DND-41 (cell line): ENCODE data around the gene TSHB.

Experiments
- ATAC-seq: fragments of 200-7000 bp; cut with Tn5 transposase; 3 replicates; pipeline ENCODE4 v1.9.1; 2021; ENCODE audit warnings: low read depth; ENCODE audit not compliant: insufficient read depth
- DNase-seq: peaks from one replicate; pipeline ENCODE4 v3.0.0-alpha.2; 2020
- H2AFZ ChIP-seq: 2 replicates; pipeline ENCODE4 v1.6.0; 2012; ENCODE audit warnings: low read depth, low read length
- H3K27ac ChIP-seq: 2 replicates; pipeline ENCODE4 v1.5.1; 2012; ENCODE audit warnings: low read length, inconsistent platforms
- H3K27me3 ChIP-seq: fragments of 200-600 bp; sonication (generic); 2 replicates; pipeline ENCODE4 v1.6.0; 2012; ENCODE audit warnings: low read length, mild to moderate bottlenecking, inconsistent platforms; ENCODE audit not compliant: insufficient read depth, poor library complexity
- H3K36me3 ChIP-seq: 2 replicates; pipeline ENCODE4 v1.5.1; 2012; ENCODE audit warnings: low read length, inconsistent platforms; ENCODE audit not compliant: insufficient read depth
- H3K4me1 ChIP-seq: 2 replicates; pipeline ENCODE4 v1.5.1; 2012; ENCODE audit warnings: mild to moderate bottlenecking, low read length; ENCODE audit not compliant: insufficient read depth
- H3K4me2 ChIP-seq: 2 replicates; pipeline ENCODE4 v1.6.0; 2012; ENCODE audit warnings: mild to moderate bottlenecking, moderate library complexity, low read length, inconsistent platforms; ENCODE audit not compliant: insufficient read depth
- H3K4me3 ChIP-seq, 2 experiments: fragments of 200-600 bp in 1 of 2; shearing (Covaris generic) in 1 of 2; 2 replicates each; pipeline ENCODE4 v1.5.1; 2012 to 2016; ENCODE audit warnings: inconsistent platforms in 2 of 2, low read length in 2 of 2, mild to moderate bottlenecking in 2 of 2, low read depth in 1 of 2, moderate library complexity in 1 of 2
- H3K79me2 ChIP-seq: 2 replicates; pipeline ENCODE4 v1.6.0; 2012; ENCODE audit warnings: low read length, inconsistent platforms; ENCODE audit not compliant: insufficient read depth
- H3K9ac ChIP-seq: 2 replicates; pipeline ENCODE4 v1.6.0; 2012; ENCODE audit warnings: low read depth, mild to moderate bottlenecking, inconsistent platforms, low read length, moderate library complexity
- H3K9me3 ChIP-seq: 2 replicates; pipeline ENCODE4 v1.5.1; 2012; ENCODE audit warnings: low read length, moderate library complexity, mild to moderate bottlenecking, inconsistent platforms; ENCODE audit not compliant: insufficient read depth, severe bottlenecking
- H4K20me1 ChIP-seq: 2 replicates; pipeline ENCODE4 v1.6.0; 2012; ENCODE audit warnings: low read length; ENCODE audit not compliant: insufficient read depth
- EZH2 ChIP-seq: IDR thresholded peaks from 3 replicates; pipeline ENCODE4 v1.6.1; 2012; ENCODE audit warnings: borderline replicate concordance, low read depth, mild to moderate bottlenecking, moderate library complexity, low read length, inconsistent platforms; ENCODE audit not compliant: severe bottlenecking
- TF ChIP-seq, protein P1 (sequence below): IDR thresholded peaks from 2 replicates; pipeline ENCODE4 v1.5.1; 2012; ENCODE audit warnings: borderline replicate concordance, low read length, moderate library complexity, mild to moderate bottlenecking; ENCODE audit not compliant: poor library complexity, severe bottlenecking; ENCODE audit errors: extremely low read depth

The TSHB gene

DNA sequence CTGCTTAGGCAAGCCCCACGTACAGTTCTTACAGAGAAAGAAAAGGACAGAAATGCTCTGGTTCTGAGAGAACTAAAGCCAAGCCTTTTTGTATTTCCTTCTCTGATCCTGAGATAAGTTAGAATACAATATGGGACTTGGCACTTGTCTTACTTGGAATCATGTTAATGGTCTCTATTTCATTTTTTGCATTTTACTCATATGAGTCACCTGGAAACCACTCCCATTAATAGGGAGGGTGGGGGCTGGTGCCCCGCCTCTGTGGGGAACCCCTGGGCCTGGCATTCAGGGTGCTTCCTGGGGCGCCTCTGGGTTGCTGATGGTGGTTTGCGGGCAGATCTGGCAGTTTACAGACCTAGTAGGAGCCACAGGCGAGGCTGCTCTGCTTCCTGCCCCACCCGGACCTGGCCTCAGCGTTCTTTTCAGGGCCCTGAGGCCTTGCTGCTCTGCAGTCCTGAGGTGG is 32.9 kb downstream of the TSHB start:
- Histone ChIP-seq H3K79me2 (no peaks in the 10 kb centered on the region), H3K9me3 (no peaks in the 10 kb centered on the region), H2AFZ (no peak overlapping the region), H3K27me3 (no peaks in the 10 kb centered on the region), H3K4me3 (no peak overlapping the region), H3K4me2 (peak overlapping the region; percentile 45), H3K4me1 (peaks cover 24% of the 10 kb centered on the region), H4K20me1 (peaks cover 4% of the 10 kb centered on the region), H3K9ac (peak overlapping the region; percentile 25; the same call in 1 of the 2 replicates), H3K27ac (peak overlapping the region; percentile 69), H3K36me3 (no peaks in the 10 kb centered on the region)
- ATAC-seq: peak; percentile 98
- peak; percentile 94 for DNase-seq
- TF ChIP-seq, protein P1, sequence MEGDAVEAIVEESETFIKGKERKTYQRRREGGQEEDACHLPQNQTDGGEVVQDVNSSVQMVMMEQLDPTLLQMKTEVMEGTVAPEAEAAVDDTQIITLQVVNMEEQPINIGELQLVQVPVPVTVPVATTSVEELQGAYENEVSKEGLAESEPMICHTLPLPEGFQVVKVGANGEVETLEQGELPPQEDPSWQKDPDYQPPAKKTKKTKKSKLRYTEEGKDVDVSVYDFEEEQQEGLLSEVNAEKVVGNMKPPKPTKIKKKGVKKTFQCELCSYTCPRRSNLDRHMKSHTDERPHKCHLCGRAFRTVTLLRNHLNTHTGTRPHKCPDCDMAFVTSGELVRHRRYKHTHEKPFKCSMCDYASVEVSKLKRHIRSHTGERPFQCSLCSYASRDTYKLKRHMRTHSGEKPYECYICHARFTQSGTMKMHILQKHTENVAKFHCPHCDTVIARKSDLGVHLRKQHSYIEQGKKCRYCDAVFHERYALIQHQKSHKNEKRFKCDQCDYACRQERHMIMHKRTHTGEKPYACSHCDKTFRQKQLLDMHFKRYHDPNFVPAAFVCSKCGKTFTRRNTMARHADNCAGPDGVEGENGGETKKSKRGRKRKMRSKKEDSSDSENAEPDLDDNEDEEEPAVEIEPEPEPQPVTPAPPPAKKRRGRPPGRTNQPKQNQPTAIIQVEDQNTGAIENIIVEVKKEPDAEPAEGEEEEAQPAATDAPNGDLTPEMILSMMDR: no peak
- TF ChIP-seq EZH2: no peak

DNA sequence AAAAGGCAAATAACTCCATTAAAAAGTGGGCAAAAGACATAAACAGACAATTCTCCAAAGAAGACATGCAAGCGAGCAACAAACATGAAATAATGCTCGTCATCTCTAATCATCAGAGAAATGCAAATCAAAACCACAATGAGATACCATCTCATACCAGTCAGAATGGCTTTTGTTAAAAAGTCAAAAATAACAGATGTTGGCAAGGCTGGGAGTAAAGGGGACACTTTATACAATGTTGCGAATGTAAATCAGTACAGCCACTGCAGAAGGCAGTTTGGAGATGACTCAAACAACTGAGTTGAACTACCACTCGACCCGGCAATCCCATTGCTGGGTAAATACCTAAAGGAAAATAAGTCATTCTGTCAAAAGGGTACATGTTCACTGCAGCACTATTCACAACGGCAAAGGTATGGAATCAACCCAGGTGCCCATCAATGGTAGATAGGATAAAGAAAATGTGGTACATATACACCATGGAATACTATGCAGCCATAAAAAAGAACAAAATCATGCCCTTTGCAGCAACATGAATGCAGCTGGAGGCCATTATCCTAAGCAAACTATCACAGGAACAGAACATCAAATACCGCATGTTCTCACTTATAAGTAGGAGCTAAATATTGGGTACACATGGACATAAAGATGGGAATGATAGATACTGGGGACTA is 33.7 kb downstream of the TSHB start:
- Histone ChIP-seq H3K4me1 (peaks cover 24% of the 10 kb centered on the region), H2AFZ (no peak overlapping the region), H3K27me3 (no peaks in the 10 kb centered on the region), H3K36me3 (no peaks in the 10 kb centered on the region), H3K9ac (peak overlapping the region; percentile 25; the same call in 1 of the 2 replicates), H3K79me2 (no peaks in the 10 kb centered on the region), H3K4me2 (peak overlapping the region; percentile 45), H3K27ac (peak overlapping the region; percentile 69), H3K9me3 (no peaks in the 10 kb centered on the region), H4K20me1 (peaks cover 4% of the 10 kb centered on the region), H3K4me3 (no peak overlapping the region)
- TF ChIP-seq, protein P1: no peak
- TF ChIP-seq EZH2: no peak
- DNase-seq: peak; percentile 37
- peak; percentile 67 for ATAC-seq

DNA sequence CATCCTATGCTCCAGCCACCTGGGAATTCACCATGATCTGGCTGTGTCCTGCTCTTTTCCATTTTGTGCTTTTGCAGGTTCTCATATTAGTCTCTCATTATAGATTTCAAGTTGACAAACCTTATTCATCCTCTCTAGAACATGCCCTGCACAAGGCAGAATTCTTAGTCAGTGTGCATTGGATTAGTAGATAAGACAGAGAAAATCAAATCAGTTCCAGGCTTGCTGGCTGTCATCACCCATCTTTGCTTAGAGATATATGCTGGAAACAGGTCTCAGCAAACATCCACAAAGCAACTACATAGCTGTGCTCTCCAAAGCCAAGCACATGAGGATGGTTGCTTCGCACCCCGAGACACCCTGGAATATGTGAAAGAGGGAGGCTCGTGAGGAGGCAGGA is 34.8 kb downstream of the TSHB start:
- Histone ChIP-seq H3K4me2 (no peak overlapping the region), H3K9ac (no peak overlapping the region), H4K20me1 (peaks cover 4% of the 10 kb centered on the region), H3K4me1 (peaks cover 24% of the 10 kb centered on the region), H2AFZ (no peak overlapping the region), H3K9me3 (no peaks in the 10 kb centered on the region), H3K27me3 (no peaks in the 10 kb centered on the region), H3K27ac (no peak overlapping the region), H3K4me3 (no peak overlapping the region), H3K79me2 (no peaks in the 10 kb centered on the region), H3K36me3 (no peaks in the 10 kb centered on the region)
- ATAC-seq (no peak), DNase-seq (no peak)
- TF ChIP-seq, protein P1: no peak
- no peak for TF ChIP-seq EZH2

DNA sequence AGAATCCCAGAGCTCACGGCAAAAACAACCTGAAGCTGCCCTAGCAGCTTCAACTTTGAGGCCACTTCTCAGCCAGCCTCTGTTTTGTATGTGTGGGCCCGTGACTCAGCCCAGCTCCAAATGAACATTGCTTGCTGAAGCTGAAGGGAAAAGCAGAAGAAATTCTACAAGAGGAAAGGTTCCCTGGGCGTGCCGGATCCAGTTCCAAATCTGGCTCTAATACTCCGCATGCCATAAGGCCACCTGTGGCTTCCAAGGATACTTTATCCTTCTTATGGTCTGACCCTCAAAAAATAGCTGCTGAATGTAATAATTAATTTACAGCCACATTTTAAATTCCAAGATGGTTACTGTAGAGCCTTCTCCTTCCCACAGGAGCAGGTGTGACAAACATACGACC is 35.4 kb downstream of the TSHB start:
- Histone ChIP-seq H4K20me1 (peaks cover 4% of the 10 kb centered on the region), H3K4me3 (no peak overlapping the region), H3K4me2 (no peak overlapping the region), H3K36me3 (no peaks in the 10 kb centered on the region), H2AFZ (no peak overlapping the region), H3K27ac (no peak overlapping the region), H3K9ac (no peak overlapping the region), H3K79me2 (no peaks in the 10 kb centered on the region), H3K9me3 (no peaks in the 10 kb centered on the region), H3K27me3 (no peaks in the 10 kb centered on the region), H3K4me1 (peaks cover 24% of the 10 kb centered on the region)
- TF ChIP-seq EZH2: no peak
- TF ChIP-seq, protein P1: no peak
- no peak for ATAC-seq
- DNase-seq: no peak
